Hepatocyte (in vitro differentiated cells): ENCODE measurements around the gene INTS3.

Experiments
- EZH2 ChIP-seq: fragments of 200-600 bp; sonication (generic); IDR thresholded peaks from 2 replicates; pipeline ENCODE4 v1.6.1; 2016; ENCODE audit warnings: antibody characterized with exemption, mild to moderate bottlenecking, borderline replicate concordance
- TF ChIP-seq, protein P1 (sequence below): fragments of 200-600 bp; sonication (generic); IDR thresholded peaks from 2 replicates; pipeline ENCODE4 v1.5.1; 2016; ENCODE audit warnings: antibody characterized with exemption, mild to moderate bottlenecking; ENCODE audit not compliant: poor library complexity

DNA sequence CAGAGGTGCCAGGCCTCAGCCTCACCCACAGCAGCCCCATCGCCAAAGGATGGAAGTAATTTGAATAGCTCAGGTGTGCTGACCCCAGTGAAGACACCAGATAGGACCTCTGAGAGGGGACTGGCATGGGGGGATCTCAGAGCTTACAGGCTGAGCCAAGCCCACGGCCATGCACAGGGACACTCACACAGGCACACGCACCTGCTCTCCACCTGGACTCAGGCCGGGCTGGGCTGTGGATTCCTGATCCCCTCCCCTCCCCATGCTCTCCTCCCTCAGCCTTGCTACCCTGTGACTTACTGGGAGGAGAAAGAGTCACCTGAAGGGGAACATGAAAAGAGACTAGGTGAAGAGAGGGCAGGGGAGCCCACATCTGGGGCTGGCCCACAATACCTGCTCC, 34.4 kb upstream of the INTS3 start:
- TF ChIP-seq, protein P1, sequence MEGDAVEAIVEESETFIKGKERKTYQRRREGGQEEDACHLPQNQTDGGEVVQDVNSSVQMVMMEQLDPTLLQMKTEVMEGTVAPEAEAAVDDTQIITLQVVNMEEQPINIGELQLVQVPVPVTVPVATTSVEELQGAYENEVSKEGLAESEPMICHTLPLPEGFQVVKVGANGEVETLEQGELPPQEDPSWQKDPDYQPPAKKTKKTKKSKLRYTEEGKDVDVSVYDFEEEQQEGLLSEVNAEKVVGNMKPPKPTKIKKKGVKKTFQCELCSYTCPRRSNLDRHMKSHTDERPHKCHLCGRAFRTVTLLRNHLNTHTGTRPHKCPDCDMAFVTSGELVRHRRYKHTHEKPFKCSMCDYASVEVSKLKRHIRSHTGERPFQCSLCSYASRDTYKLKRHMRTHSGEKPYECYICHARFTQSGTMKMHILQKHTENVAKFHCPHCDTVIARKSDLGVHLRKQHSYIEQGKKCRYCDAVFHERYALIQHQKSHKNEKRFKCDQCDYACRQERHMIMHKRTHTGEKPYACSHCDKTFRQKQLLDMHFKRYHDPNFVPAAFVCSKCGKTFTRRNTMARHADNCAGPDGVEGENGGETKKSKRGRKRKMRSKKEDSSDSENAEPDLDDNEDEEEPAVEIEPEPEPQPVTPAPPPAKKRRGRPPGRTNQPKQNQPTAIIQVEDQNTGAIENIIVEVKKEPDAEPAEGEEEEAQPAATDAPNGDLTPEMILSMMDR, result no peak
- TF ChIP-seq EZH2, result no peak
